Caco-2 (cell line): ENCODE data around the gene TUBB4A. TPM values are rescaled to one million over a fixed set of nuclear protein-coding genes. Genes with fewer than 3 reads are reported as not detected.

Source experiments
- BruUV-seq: library from RNA; stranded (reverse); fragments of 400-500 nt; replicated peaks from 2 replicates; lab custom pipeline; 2021; lab: Mats Ljungman, UMichigan
- CTCF ChIA-PET: fragments of 300-600 bp; sonication (Branson Sonifier 250); formaldehyde crosslinking; loops from one replicate; lab custom pipeline; 2022; ENCODE audit warnings: antibody characterized with exemption; lab: Charles Lee
- POLR2A ChIA-PET: fragments of 300-600 bp; sonication (Branson Sonifier 250); formaldehyde crosslinking; loops from one replicate; lab custom pipeline; 2022; ENCODE audit warnings: antibody characterized with exemption; lab: Charles Lee
- DNase-seq, 2 experiments: peaks; one replicate each; pipeline versions ENCODE4 v3.0.0 to v3.0.0-alpha.2; 2020 to 2022
- H3K27me3 ChIP-seq: replicated peaks from 2 replicates; pipeline ENCODE4 v1.6.0; 2011; ENCODE audit warnings: low read length; ENCODE audit not compliant: control insufficient read depth, insufficient read depth
- H3K36me3 ChIP-seq: 2 replicates; pipeline ENCODE4 v1.5.1; 2011; ENCODE audit warnings: low read length; ENCODE audit not compliant: control insufficient read depth, insufficient read depth
- H3K4me1 ChIP-seq: fragments of 250-450 bp; sonication (Bioruptor Pico); 2 replicates; pipeline ENCODE4 v1.5.1; 2020; ENCODE audit warnings: mild to moderate bottlenecking
- H3K4me3 ChIP-seq: 2 replicates; pipeline ENCODE4 v1.5.1; 2011; ENCODE audit warnings: low read depth, mild to moderate bottlenecking, control low read depth, low read length
- H3K9me3 ChIP-seq: fragments of 250-450 bp; sonication (Bioruptor Pico); 2 replicates; pipeline ENCODE4 v1.5.1; 2020; ENCODE audit warnings: mild to moderate bottlenecking, moderate library complexity
- H3K27ac Mint-ChIP-seq: one replicate; pipeline ENCODE4 v1.8.0; 2022; ENCODE audit warnings: mixed read lengths; ENCODE audit not compliant: unreplicated experiment
- H3K27me3 Mint-ChIP-seq: one replicate; pipeline ENCODE4 v1.8.0; 2022; ENCODE audit warnings: mixed read lengths; ENCODE audit not compliant: insufficient read depth, unreplicated experiment
- H3K36me3 Mint-ChIP-seq: one replicate; pipeline ENCODE4 v1.8.0; 2022; ENCODE audit warnings: mild to moderate bottlenecking, mixed read lengths; ENCODE audit not compliant: insufficient read depth, unreplicated experiment
- H3K4me1 Mint-ChIP-seq: one replicate; pipeline ENCODE4 v1.8.0; 2022; ENCODE audit warnings: low read depth, mixed read lengths; ENCODE audit not compliant: unreplicated experiment
- H3K4me3 Mint-ChIP-seq: one replicate; pipeline ENCODE4 v1.8.0; 2022; ENCODE audit warnings: mild to moderate bottlenecking, moderate library complexity, mixed read lengths; ENCODE audit not compliant: unreplicated experiment
- H3K9me3 Mint-ChIP-seq: one replicate; pipeline ENCODE4 v1.8.0; 2022; ENCODE audit warnings: mixed read lengths; ENCODE audit not compliant: unreplicated experiment
- CTCF ChIP-seq, 2 experiments: fragments of 200-600 bp in 1 of 2; IDR thresholded peaks; 1 replicate in 1 of 2; 2 replicates in 1 of 2; pipeline versions ENCODE4 v1.5.1 to v1.8.0; 2011 to 2022; ENCODE audit warnings: antibody characterized with exemption in 1 of 2, control low read depth in 1 of 2, inconsistent platforms in 1 of 2, low read depth in 1 of 2, low read length in 1 of 2, mild to moderate bottlenecking in 1 of 2, moderate library complexity in 1 of 2; ENCODE audit not compliant: insufficient read depth in 1 of 2, severe bottlenecking in 1 of 2, unreplicated experiment in 1 of 2
- intact Hi-C: fragments of 100-400 bp; cut with micrococcal nuclease; formaldehyde crosslinking; loops from one replicate; pipeline ENCODE4 v1.10.0; 2022; ENCODE audit not compliant: unreplicated experiment
- total RNA-seq: library from RNA; stranded (reverse); gene quantifications from 2 replicates; pipeline ENCODE4 v1.2.3, GENCODE V29; 2022

The TUBB4A gene
- total RNA-seq, 1 experiment from 2014 or later = 6.0 TPM

- Mint-ChIP-seq H3K27me3 (no peaks in the 10 kb centered on the region), H3K27ac (no peak overlapping the region)
These were observed 34.7 kb downstream of the TUBB4A start for GRCh38 chr19:6467384-6467783.

GRCh38 chr19:6466526-6467248 lies 35.4 kb downstream of the TUBB4A start:
- Histone ChIP-seq H3K9me3 (no peaks in the 10 kb centered on the region), H3K27me3 (no peaks in the 10 kb centered on the region), H3K4me3 (no peak overlapping the region), H3K36me3 (peaks cover 4% of the 10 kb centered on the region), H3K4me1 (no peaks in the 10 kb centered on the region)
- no peak for DNase-seq
- peak overlapping the region; percentile 24 for H3K4me3 Mint-ChIP-seq
- peak overlapping the region; percentile 95 for H3K27ac Mint-ChIP-seq
- ChIA-PET POLR2A (no interaction called here), CTCF (no interaction called here)
- H3K4me1 Mint-ChIP-seq = peaks cover 13% of the 10 kb centered on the region
- intact Hi-C loops = no loop called here
- no TSS peak for BruUV-seq
- H3K36me3 Mint-ChIP-seq = peaks cover 57% of the 10 kb centered on the region
- H3K9me3 Mint-ChIP-seq = no peaks in the 10 kb centered on the region
- H3K27me3 Mint-ChIP-seq = no peaks in the 10 kb centered on the region
- no peak for TF ChIP-seq CTCF (IDR thresholded peaks at IDR 0.05; ENCODE audit: insufficient read depth in 1 of 2, low read depth in 1 of 2, low read length in 1 of 2, severe bottlenecking in 1 of 2, unreplicated experiment in 1 of 2)

More at GRCh38 chr19:6467384-6467783, 34.7 kb downstream of the TUBB4A start:
- H3K4me3 ChIP-seq = no peak overlapping the region
- no peaks in the 10 kb centered on the region for H3K27me3 ChIP-seq
- BruUV-seq = no TSS peak
- Mint-ChIP-seq H3K9me3 (no peaks in the 10 kb centered on the region), H3K4me1 (peaks cover 13% of the 10 kb centered on the region), H3K4me3 (no peak overlapping the region), H3K36me3 (peaks cover 57% of the 10 kb centered on the region)
- no peaks in the 10 kb centered on the region for H3K9me3 ChIP-seq
- CTCF ChIA-PET = no interaction called here
- peaks cover 4% of the 10 kb centered on the region for H3K36me3 ChIP-seq
- TF ChIP-seq CTCF (IDR thresholded peaks at IDR 0.05; ENCODE audit: insufficient read depth in 1 of 2, low read depth in 1 of 2, low read length in 1 of 2, severe bottlenecking in 1 of 2, unreplicated experiment in 1 of 2) = no peak
- POLR2A ChIA-PET = interaction anchor here (1.5 kb wide), 1 partner anchor 9 kb away, joined by 6 read pairs; no protein-coding TSS in a partner anchor
- no peaks in the 10 kb centered on the region for H3K4me1 ChIP-seq
- intact Hi-C loops = no loop called here
- DNase-seq = no peak

DNA sequence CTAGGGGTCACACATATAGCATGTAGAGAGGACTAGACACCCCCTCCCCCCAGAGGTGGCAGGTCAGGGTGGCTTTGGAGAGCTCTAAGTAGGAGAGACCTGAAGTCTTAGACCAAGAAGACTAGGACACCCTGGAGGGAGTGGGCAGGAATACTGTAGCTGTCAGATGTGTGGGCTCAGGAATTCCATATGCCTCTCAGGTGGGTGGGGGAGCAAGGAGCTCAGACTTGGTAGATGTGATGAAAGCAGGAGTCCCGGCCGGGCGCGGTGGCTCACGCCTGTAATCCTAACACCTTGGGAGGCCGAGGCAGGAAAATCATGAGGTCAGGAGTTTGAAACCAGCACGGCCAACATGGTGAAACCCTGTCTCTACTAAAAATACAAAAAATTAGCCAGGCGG lies 36.4 kb downstream of the TUBB4A start:
- Mint-ChIP-seq H3K27ac (peak overlapping the region; percentile 95), H3K4me3 (no peak overlapping the region), H3K4me1 (peaks cover 13% of the 10 kb centered on the region), H3K27me3 (no peaks in the 10 kb centered on the region), H3K36me3 (peaks cover 57% of the 10 kb centered on the region), H3K9me3 (no peaks in the 10 kb centered on the region)
- CTCF ChIA-PET = no interaction called here
- intact Hi-C loops = loop anchor here (2.0 kb wide), 1 partner anchor 41 kb away; the partner anchor contains the start of gene KHSRP
- Histone ChIP-seq H3K4me1 (no peaks in the 10 kb centered on the region), H3K27me3 (no peaks in the 10 kb centered on the region), H3K36me3 (peaks cover 4% of the 10 kb centered on the region), H3K4me3 (peak overlapping the region; percentile 92), H3K9me3 (no peaks in the 10 kb centered on the region)
- no peak for DNase-seq
- POLR2A ChIA-PET = interaction anchor here (1.2 kb wide), 1 partner anchor 11 kb away, joined by 4 read pairs; no protein-coding TSS in a partner anchor
- no TSS peak for BruUV-seq
- TF ChIP-seq CTCF (IDR thresholded peaks at IDR 0.05; ENCODE audit: insufficient read depth in 1 of 2, low read depth in 1 of 2, low read length in 1 of 2, severe bottlenecking in 1 of 2, unreplicated experiment in 1 of 2) = no peak
